HFFc6 (cell line): ENCODE data around the gene CD1B. TPM values are rescaled to one million over a fixed set of nuclear protein-coding genes. Genes with fewer than 3 reads are reported as not detected.
"Not testable (repeated sequence)": the region's sequence is repeated elsewhere in the genome, so short reads cannot be mapped to it uniquely, and the experiment has no call there.

Experiments used
- DNase-seq: peaks from one replicate; pipeline ENCODE4 v3.0.0-alpha.2; 2018
- H3K27ac Mint-ChIP-seq: 2 replicates; pipeline ENCODE4 v1.8.0; 2020; ENCODE audit warnings: mild to moderate bottlenecking, mixed read lengths
- H3K27me3 Mint-ChIP-seq: 2 replicates; pipeline ENCODE4 v1.8.0; 2021; ENCODE audit warnings: mild to moderate bottlenecking, moderate library complexity, mixed read lengths; ENCODE audit not compliant: insufficient read depth
- H3K36me3 Mint-ChIP-seq: 2 replicates; pipeline ENCODE4 v1.8.0; 2021; ENCODE audit warnings: low read depth, mixed read lengths
- H3K4me1 Mint-ChIP-seq: 2 replicates; pipeline ENCODE4 v1.8.0; 2020; ENCODE audit warnings: low read depth, mixed read lengths
- H3K4me3 Mint-ChIP-seq: 2 replicates; pipeline ENCODE4 v1.8.0; 2020; ENCODE audit warnings: mild to moderate bottlenecking, moderate library complexity, mixed read lengths
- H3K9me3 Mint-ChIP-seq: 2 replicates; pipeline ENCODE4 v1.8.0; 2020; ENCODE audit warnings: mild to moderate bottlenecking, mixed read lengths
- CTCF ChIP-seq: fragments of 200-600 bp; sonication (generic); IDR thresholded peaks from 2 replicates; pipeline ENCODE4 v1.5.0; 2021; ENCODE audit warnings: antibody characterized with exemption, mild to moderate bottlenecking
- total RNA-seq, 6 experiments: library from RNA; stranded (reverse); fragmentation: NEBNext Ultra II Directional; extraction: Animal tissue kit (Norgen Biotek cat#: 25700); gene quantifications; 2 replicates in 1 of 6; 3 replicates in 5 of 6; pipeline ENCODE4 v1.2.3, GENCODE V29; 2021

The CD1B gene
- total RNA-seq, 6 experiments from 2014 or later = not detected

GRCh38 chr1:158353303-158354075 is 22.2 kb upstream of the CD1B start, which contains the start of gene CD1E:
Gene CD1E (plus strand): TSS chr1:158353894. CDS start chr1:158353989, 95 bp downstream.
- TF ChIP-seq CTCF = no peak
- no peak within 1 kb of the TSS for H3K4me3 Mint-ChIP-seq
- no peaks in the 10 kb centered on the region for H3K4me1 Mint-ChIP-seq
- peaks cover 51% of the 10 kb centered on the region for H3K9me3 Mint-ChIP-seq
- peaks cover 1% of the 10 kb centered on the region; the same call in 1 of the 2 replicates for H3K27me3 Mint-ChIP-seq
- no peak for DNase-seq
- no peaks in the 10 kb centered on the region for H3K36me3 Mint-ChIP-seq
- H3K27ac Mint-ChIP-seq = no peak within 1 kb of the TSS

GRCh38 chr1:158348946-158349345 is 17.6 kb upstream of the CD1B start:
- H3K36me3 Mint-ChIP-seq, H3K4me3 Mint-ChIP-seq, H3K27me3 Mint-ChIP-seq, H3K4me1 Mint-ChIP-seq, H3K27ac Mint-ChIP-seq, DNase-seq: not testable (repeated sequence)
- H3K9me3 Mint-ChIP-seq = peaks cover 34% of the 10 kb centered on the region

GRCh38 chr1:158336413-158336812 is 5.1 kb upstream of the CD1B start:
- peaks cover 18% of the 10 kb centered on the region for H3K9me3 Mint-ChIP-seq
- H3K36me3 Mint-ChIP-seq, H3K27me3 Mint-ChIP-seq, H3K27ac Mint-ChIP-seq, H3K4me1 Mint-ChIP-seq, H3K4me3 Mint-ChIP-seq, DNase-seq: not testable (repeated sequence)

- no peaks in the 10 kb centered on the region for H3K27me3 Mint-ChIP-seq
- peaks cover 12% of the 10 kb centered on the region for H3K9me3 Mint-ChIP-seq
- H3K4me1 Mint-ChIP-seq = no peaks in the 10 kb centered on the region
- H3K36me3 Mint-ChIP-seq = no peaks in the 10 kb centered on the region
- no peak for TF ChIP-seq CTCF
- H3K4me3 Mint-ChIP-seq = no peak overlapping the region
- DNase-seq = no peak
- H3K27ac Mint-ChIP-seq = no peak overlapping the region
Measured at GRCh38 chr1:158335213-158335532, 3.8 kb upstream of the CD1B start.

GRCh38 chr1:158334526-158335212 is 3.3 kb upstream of the CD1B start:
- H3K4me1 Mint-ChIP-seq = no peaks in the 10 kb centered on the region
- H3K27ac Mint-ChIP-seq = no peak overlapping the region
- H3K4me3 Mint-ChIP-seq = no peak overlapping the region
- no peaks in the 10 kb centered on the region for H3K36me3 Mint-ChIP-seq
- no peak for TF ChIP-seq CTCF
- DNase-seq = no peak
- no peaks in the 10 kb centered on the region for H3K27me3 Mint-ChIP-seq
- peaks cover 11% of the 10 kb centered on the region for H3K9me3 Mint-ChIP-seq

GRCh38 chr1:158333405-158334155 is 2.2 kb upstream of the CD1B start:
- TF ChIP-seq CTCF = no peak
- H3K9me3 Mint-ChIP-seq = peaks cover 7% of the 10 kb centered on the region
- DNase-seq = no peak
- H3K27ac Mint-ChIP-seq = no peak overlapping the region
- H3K4me1 Mint-ChIP-seq = no peaks in the 10 kb centered on the region
- no peaks in the 10 kb centered on the region for H3K27me3 Mint-ChIP-seq
- H3K36me3 Mint-ChIP-seq = no peaks in the 10 kb centered on the region
- no peak overlapping the region for H3K4me3 Mint-ChIP-seq
